HepG2 (cell line): ENCODE measurements around the gene AKT3. TPM values are rescaled to one million over a fixed set of nuclear protein-coding genes. Genes with fewer than 3 reads are reported as not detected.

Experiments used
- ATAC-seq: fragments of 200-7000 bp; cut with Tn5 transposase; 3 replicates; pipeline ENCODE4 v1.9.1; 2020; ENCODE audit warnings: mild to moderate bottlenecking, moderate library complexity
- Bru-seq: library from RNA; stranded (reverse); fragments of 400-500 nt; gene quantifications from one replicate; lab custom pipeline; 2021; lab: Mats Ljungman, UMichigan
- BruChase-seq, 2 experiments: library from RNA; stranded (reverse); fragments of 400-500 nt; gene quantifications; one replicate each; lab custom pipeline; 2021; lab: Mats Ljungman, UMichigan
- BruUV-seq: library from RNA; stranded (reverse); fragments of 400-500 nt; replicated peaks from 2 replicates; lab custom pipeline; 2021; lab: Mats Ljungman, UMichigan
- CTCF ChIA-PET: fragments of 300-600 bp; formaldehyde crosslinking; extraction: SDS; loops from one replicate; lab custom pipeline; 2021; ENCODE audit warnings: low total read pairs, inconsistent platforms, low intra/inter-chr PET ratio; lab: Yijun Ruan, JAX
- POLR2A ChIA-PET: fragments of 350-600 bp; sonication (Branson Sonifier 250); formaldehyde crosslinking; loops from one replicate; lab custom pipeline; 2020; ENCODE audit warnings: antibody characterized with exemption, inconsistent platforms; lab: Yijun Ruan, JAX
- DNase-seq: peaks from one replicate; pipeline ENCODE4 v3.0.0-alpha.2; 2015; ENCODE audit warnings: low spot score
- FAIRE-seq: peaks from 3 replicates; lab custom pipeline; 2011; peaks lifted over from hg19 to GRCh38; lab: Jason Lieb, UNC
- H2AFZ ChIP-seq: one replicate; pipeline ENCODE4 v1.6.1; 2011; ENCODE audit warnings: low read length, inconsistent platforms
- H3K27ac ChIP-seq: fragments of 300-600 bp; 3 replicates; pipeline ENCODE4 v1.8.0; 2011; ENCODE audit warnings: mixed run types, mild to moderate bottlenecking, mixed read lengths, low read length, inconsistent platforms; ENCODE audit not compliant: insufficient read depth; ENCODE audit errors: extremely low read length
- H3K27me3 ChIP-seq, 2 experiments: fragments of 200-600 bp in 1 of 2; 2 replicates in 1 of 2; 3 replicates in 1 of 2; pipeline versions ENCODE4 v1.6.0 to v1.8.0; 2011; ENCODE audit warnings: low read length in 2 of 2, mild to moderate bottlenecking in 2 of 2, moderate library complexity in 2 of 2, inconsistent platforms in 1 of 2; ENCODE audit not compliant: insufficient read depth in 2 of 2, control insufficient read depth in 1 of 2
- H3K36me3 ChIP-seq, 2 experiments: fragments of 200-600 bp in 1 of 2; replicated peaks in 1 of 2; 2 replicates in 1 of 2; 3 replicates in 1 of 2; pipeline versions ENCODE4 v1.5.1 to v1.8.0; 2011; ENCODE audit warnings: low read length in 2 of 2, inconsistent platforms in 1 of 2; ENCODE audit not compliant: insufficient read depth in 2 of 2, control insufficient read depth in 1 of 2
- H3K4me1 ChIP-seq: 2 replicates; pipeline ENCODE4 v1.5.1; 2012; ENCODE audit warnings: low read length, inconsistent platforms; ENCODE audit not compliant: insufficient read depth
- H3K4me2 ChIP-seq: 2 replicates; pipeline ENCODE4 v1.6.0; 2011; ENCODE audit warnings: low read depth, low read length, inconsistent platforms
- H3K4me3 ChIP-seq, 3 experiments: fragments of 200-600 bp in 1 of 3; sonication (generic), shearing (Covaris generic) in 1 of 3; replicated peaks in 1 of 3; 2 replicates each; pipeline ENCODE4 v1.5.1; 2011 to 2016; ENCODE audit warnings: low read length in 3 of 3, inconsistent platforms in 2 of 3, low read depth in 2 of 3, mild to moderate bottlenecking in 2 of 3, control low read depth in 1 of 3, mixed read lengths in 1 of 3; ENCODE audit not compliant: insufficient read depth in 1 of 3
- H3K79me2 ChIP-seq: one replicate; pipeline ENCODE4 v1.6.1; 2011; ENCODE audit warnings: low read length, inconsistent platforms; ENCODE audit not compliant: insufficient read depth
- H3K9ac ChIP-seq: 2 replicates; pipeline ENCODE4 v1.6.0; 2011; ENCODE audit warnings: mild to moderate bottlenecking, low read depth, low read length, inconsistent platforms; ENCODE audit not compliant: insufficient read depth
- H3K9me3 ChIP-seq: 2 replicates; pipeline ENCODE4 v1.5.1; 2012; ENCODE audit warnings: mild to moderate bottlenecking, low read length
- H4K20me1 ChIP-seq: 2 replicates; pipeline ENCODE4 v1.6.0; 2011; ENCODE audit warnings: inconsistent platforms, mild to moderate bottlenecking, low read length, moderate library complexity; ENCODE audit not compliant: insufficient read depth
- AHR ChIP-seq: IDR thresholded peaks from 2 replicates; pipeline ENCODE4 v1.6.1; 2018; ENCODE audit warnings: missing genetic modification reagents, missing compliant biosample characterization
- CSRNP1 ChIP-seq: sonication (generic); formaldehyde crosslinking; IDR thresholded peaks from 2 replicates; pipeline ENCODE4 v1.8.1; 2023; ENCODE audit warnings: mild to moderate bottlenecking, missing genetic modification reagents
- DMTF1 ChIP-seq: sonication (generic); formaldehyde crosslinking; IDR thresholded peaks from 2 replicates; pipeline ENCODE4 v1.4.0; 2020; ENCODE audit warnings: mild to moderate bottlenecking, missing genetic modification reagents
- NFATC3 ChIP-seq: sonication (generic); formaldehyde crosslinking; IDR thresholded peaks from 2 replicates; pipeline ENCODE4 v1.5.1; 2020; ENCODE audit warnings: mild to moderate bottlenecking, missing genetic modification reagents
- NFKBIZ ChIP-seq: IDR thresholded peaks from 2 replicates; pipeline ENCODE4 v1.6.1; 2018; ENCODE audit warnings: missing genetic modification reagents, missing compliant biosample characterization
- PAF1 ChIP-seq: IDR thresholded peaks from 2 replicates; pipeline ENCODE4 v1.6.1; 2016; ENCODE audit warnings: missing genetic modification reagents, missing compliant biosample characterization
- PHF5A ChIP-seq: IDR thresholded peaks from one replicate; pipeline ENCODE4 v1.6.1; 2018; ENCODE audit warnings: low read depth, missing genetic modification reagents; ENCODE audit not compliant: unreplicated experiment
- ZBTB7B ChIP-seq: sonication (generic); formaldehyde crosslinking; IDR thresholded peaks from 2 replicates; pipeline ENCODE4 v1.4.0; 2020; ENCODE audit warnings: missing genetic modification reagents
- ZNF552 ChIP-seq: sonication (generic); formaldehyde crosslinking; IDR thresholded peaks from 2 replicates; pipeline ENCODE4 v1.9.0; 2022; ENCODE audit warnings: missing genetic modification reagents, mild to moderate bottlenecking, borderline replicate concordance
- ZNF883 ChIP-seq: sonication (generic); formaldehyde crosslinking; IDR thresholded peaks from 2 replicates; pipeline ENCODE4 v1.5.1; 2020; ENCODE audit warnings: mild to moderate bottlenecking, missing genetic modification reagents; ENCODE audit errors: not compliant biosample characterization
- WGBS: methylation state at CpG from one replicate; pipeline ENCODE4 v1.1.6; 2017; ENCODE audit warnings: low lambda C conversion rate; 5-methylcytosine and 5-hydroxymethylcytosine counted together
- in situ Hi-C: cut with HindIII; loops from 2 replicates; pipeline ENCODE4 v1.10.0; 2017; ENCODE audit warnings: low pct_unique_long_range_greater_than_20kb; ENCODE audit not compliant: extremely low pct_ligation_motif_present
- intact Hi-C: fragments of 100-400 bp; cut with micrococcal nuclease; formaldehyde crosslinking; loops from one replicate; pipeline ENCODE4 v1.10.0; 2022; ENCODE audit not compliant: unreplicated experiment
- long read RNA-seq, 2 experiments: library from RNA in 1 of 2; library from polyadenylated mRNA in 1 of 2; stranded (forward) in 1 of 2; unstranded in 1 of 2; transcript quantifications; one replicate each; pipeline ENCODE4 v2.0.0, GENCODE V29; 2019 to 2022
- polyA minus RNA-seq, 3 experiments: library from RNA; depleted of rRNA, polyadenylated mRNA; stranded (reverse); fragments of >200 nt; gene quantifications; 2 replicates each; pipeline ENCODE4 v1.2.3, GENCODE V29; 2011; ENCODE audit warnings: low replicate concordance in 1 of 3
- polyA plus RNA-seq, 8 experiments: library from polyadenylated mRNA; depleted of rRNA in 3 of 8; stranded (reverse) in 7 of 8; unstranded in 1 of 8; fragments of >200 nt; fragmentation: Illumina TruSeq in 4 of 8; extraction: Trizol in 4 of 8; gene quantifications; 2 replicates each; pipeline versions ENCODE4 v1.2.1 to v1.2.3, GENCODE V29; 2011 to 2016; ENCODE audit warnings: low read depth in 4 of 8, missing spikeins in 1 of 8, mixed read lengths in 1 of 8; ENCODE audit not compliant: insufficient read depth in 1 of 8
- total RNA-seq, 5 experiments: library from RNA; depleted of rRNA; stranded (reverse); fragments of >200 nt; fragmentation: Illumina TruSeq; extraction: Trizol; gene quantifications; 2 replicates each; pipeline ENCODE4 v1.2.3, GENCODE V29; 2016; ENCODE audit warnings: low read depth in 1 of 5

Gene AKT3
- total RNA-seq (2016; rRNA removed; fragmentation: Illumina TruSeq; extraction: Trizol) (0.07 and 0.22 TPM in 2 replicates), polyA plus RNA-seq (2011; rRNA removed) (0.04 and 0.07 TPM in 2 replicates), polyA minus RNA-seq (2011; rRNA and poly(A)+ RNA removed; ENCODE audit: low replicate concordance) (0.06 and 0.26 TPM in 2 replicates), Bru-seq, nascent RNA (percentile 15 among the genes with signal in this experiment), BruChase-seq, experiment 1, labeled RNA remaining after a 6-hour chase (percentile 13 among the genes with signal in this experiment), BruChase-seq, experiment 2, labeled RNA remaining after a 2-hour chase (percentile 16 among the genes with signal in this experiment)
- 0.18 and 0.61 TPM in 2 replicates for total RNA-seq (2016; cell fraction: cytosol; rRNA removed; fragmentation: Illumina TruSeq; extraction: Trizol; ENCODE audit: low read depth)
- total RNA-seq (2016; cell fraction: insoluble cytoplasmic fraction; rRNA removed; fragmentation: Illumina TruSeq; extraction: Trizol): 0.13 and 0.15 TPM in 2 replicates
- 0.19 and 0.21 TPM in 2 replicates for total RNA-seq (2016; cell fraction: membrane; rRNA removed; fragmentation: Illumina TruSeq; extraction: Trizol)
- total RNA-seq (2016; cell fraction: nucleus; rRNA removed; fragmentation: Illumina TruSeq; extraction: Trizol): 0.25 and 0.28 TPM in 2 replicates
- polyA plus RNA-seq (2011; cell fraction: cytosol; rRNA removed): 0.01 and 0.04 TPM in 2 replicates
- polyA plus RNA-seq (2011; cell fraction: nucleus; rRNA removed): 0.06 and 0.07 TPM in 2 replicates
- polyA plus RNA-seq (2012): 0.08 and 0.12 TPM in 2 replicates
- polyA plus RNA-seq (2016; cell fraction: cytosol; fragmentation: Illumina TruSeq; extraction: Trizol; ENCODE audit: low read depth): not detected in 2 replicates
- polyA plus RNA-seq (2016; cell fraction: insoluble cytoplasmic fraction; fragmentation: Illumina TruSeq; extraction: Trizol; ENCODE audit: low read depth): 0.30 TPM in 1 of 2 replicates, not detected in the other
- not detected in 2 replicates for polyA plus RNA-seq (2016; cell fraction: membrane; fragmentation: Illumina TruSeq; extraction: Trizol; ENCODE audit: low read depth)
- polyA plus RNA-seq (2016; cell fraction: nucleus; fragmentation: Illumina TruSeq; extraction: Trizol; ENCODE audit: insufficient read depth, low read depth): 0.13 TPM in 1 of 2 replicates, not detected in the other
- 0.20 TPM in 1 of 2 replicates, not detected in the other for polyA minus RNA-seq (2011; cell fraction: cytosol; rRNA and poly(A)+ RNA removed)
- polyA minus RNA-seq (2011; cell fraction: nucleus; rRNA and poly(A)+ RNA removed): 0.26 and 0.75 TPM in 2 replicates
- long read RNA-seq, experiment 1: 0 reads
- long read RNA-seq, experiment 2, partial matches to known transcripts: 0 of 2 reads
- long read RNA-seq, experiment 2, other reads (novel, unspliced or antisense): 2 of 2 reads

DNA sequence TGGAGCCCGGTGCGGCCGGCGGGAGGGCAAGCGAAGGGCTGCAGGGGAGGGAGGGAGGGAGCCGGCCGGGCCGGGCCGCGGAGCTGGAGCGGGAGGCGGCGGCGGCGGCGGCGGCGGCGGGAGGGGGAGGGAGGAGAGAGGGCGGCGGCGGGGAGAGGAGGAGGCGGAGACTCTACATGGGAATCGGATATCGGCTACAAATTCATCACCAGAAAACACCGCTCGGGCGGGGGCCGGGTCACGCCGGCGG, at the start of gene AKT3:
AKT3 (minus strand) TSS at position 42 of the 250 bp plus-strand sequence. CDS start 7,073 bp downstream, outside the sequence.
- FAIRE-seq (no peak), DNase-seq (no peak), ATAC-seq (peak; percentile 81)
- Histone ChIP-seq H3K4me3 (peak within 1 kb of the TSS; percentile 40 to 49 (median 48); a peak in 5 of 6 replicates), H3K79me2 (no peaks in the 10 kb centered on the region), H3K4me1 (peaks cover 5% of the 10 kb centered on the region; the same call in 1 of the 2 replicates), H3K36me3 (no peaks in the 10 kb centered on the region), H3K9ac (no peak within 1 kb of the TSS), H2AFZ (no peak within 1 kb of the TSS), H3K9me3 (no peaks in the 10 kb centered on the region), H4K20me1 (no peaks in the 10 kb centered on the region), H3K27ac (no peak within 1 kb of the TSS), H3K27me3 (peaks cover 3 to 28% of the 10 kb centered on the region in 2 experiments; a peak in 4 of 5 replicates), H3K4me2 (peak within 1 kb of the TSS; percentile 58)
- WGBS: no CpG with 5 or more reads among the region's 32 CpGs
- POLR2A ChIA-PET: no interaction called here
- intact Hi-C loops: loop anchor here (10.0 kb wide), 1 partner anchor 195 kb away; no protein-coding TSS in a partner anchor
- TF ChIP-seq ZNF883 (CRISPR knock-in tag): no peak
- TF ChIP-seq CSRNP1 (CRISPR knock-in tag): no peak
- TF ChIP-seq ZNF552 (CRISPR knock-in tag): no peak
- no peak for TF ChIP-seq AHR (CRISPR knock-in tag)
- TF ChIP-seq NFATC3: no peak
- no peak for TF ChIP-seq NFKBIZ (CRISPR knock-in tag)
- TF ChIP-seq DMTF1 (CRISPR knock-in tag): no peak
- TF ChIP-seq PAF1 (CRISPR knock-in tag): no peak
- TF ChIP-seq PHF5A (CRISPR knock-in tag): no peak
- TF ChIP-seq ZBTB7B (CRISPR knock-in tag): no peak
- CTCF ChIA-PET: no interaction called here
- in situ Hi-C loops: no loop called here
- no TSS peak for BruUV-seq
